Measurements from ENCODE around the gene CLSTN2.

GRCh38 chr3:140577911-140578310 lies 642.9 kb downstream of the CLSTN2 start:
- TF ChIP-seq, protein P1, sequence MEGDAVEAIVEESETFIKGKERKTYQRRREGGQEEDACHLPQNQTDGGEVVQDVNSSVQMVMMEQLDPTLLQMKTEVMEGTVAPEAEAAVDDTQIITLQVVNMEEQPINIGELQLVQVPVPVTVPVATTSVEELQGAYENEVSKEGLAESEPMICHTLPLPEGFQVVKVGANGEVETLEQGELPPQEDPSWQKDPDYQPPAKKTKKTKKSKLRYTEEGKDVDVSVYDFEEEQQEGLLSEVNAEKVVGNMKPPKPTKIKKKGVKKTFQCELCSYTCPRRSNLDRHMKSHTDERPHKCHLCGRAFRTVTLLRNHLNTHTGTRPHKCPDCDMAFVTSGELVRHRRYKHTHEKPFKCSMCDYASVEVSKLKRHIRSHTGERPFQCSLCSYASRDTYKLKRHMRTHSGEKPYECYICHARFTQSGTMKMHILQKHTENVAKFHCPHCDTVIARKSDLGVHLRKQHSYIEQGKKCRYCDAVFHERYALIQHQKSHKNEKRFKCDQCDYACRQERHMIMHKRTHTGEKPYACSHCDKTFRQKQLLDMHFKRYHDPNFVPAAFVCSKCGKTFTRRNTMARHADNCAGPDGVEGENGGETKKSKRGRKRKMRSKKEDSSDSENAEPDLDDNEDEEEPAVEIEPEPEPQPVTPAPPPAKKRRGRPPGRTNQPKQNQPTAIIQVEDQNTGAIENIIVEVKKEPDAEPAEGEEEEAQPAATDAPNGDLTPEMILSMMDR (CRISPR knock-in tag; IDR thresholded peaks at IDR 0.05): no peak
- no peak for TF ChIP-seq ERF (CRISPR knock-in tag; IDR thresholded peaks at IDR 0.05)
- TF ChIP-seq ZNF782 (CRISPR knock-in tag; IDR thresholded peaks at IDR 0.05; ENCODE audit: borderline replicate concordance): no peak
- no peak for TF ChIP-seq SIN3B (IDR thresholded peaks at IDR 0.05; ENCODE audit: low read length)
- no peak for TF ChIP-seq TBL1XR1 (IDR thresholded peaks at IDR 0.05; ENCODE audit: borderline replicate concordance, low read length, partially characterized antibody)
- no peak for TF ChIP-seq PRDM15 (CRISPR knock-in tag; IDR thresholded peaks at IDR 0.05)
- TF ChIP-seq ZNF138 (CRISPR knock-in tag; IDR thresholded peaks at IDR 0.05; ENCODE audit: low read depth): no peak
- no peak for TF ChIP-seq RORA (CRISPR knock-in tag; IDR thresholded peaks at IDR 0.05)
- no peak for TF ChIP-seq ZNF749 (CRISPR knock-in tag; IDR thresholded peaks at IDR 0.05; ENCODE audit: borderline replicate concordance)
- no peak for TF ChIP-seq FOXK2 (IDR thresholded peaks at IDR 0.05)
- no peak for TF ChIP-seq NFYB (CRISPR knock-in tag; IDR thresholded peaks at IDR 0.05)
